Peyer's patch (tissue), 4 donors: Measurements from ENCODE around the gene RNF180. TPM values are rescaled to one million over a fixed set of nuclear protein-coding genes. Genes with fewer than 3 reads are reported as not detected.

Experiments used
- DNase-seq, 3 donors: peaks; one replicate each; pipeline ENCODE4 v3.0.0-alpha.2; 2017 to 2019
- H3K27ac ChIP-seq, 4 donors: fragments of 200-600 bp; sonication (generic); one replicate each; pipeline ENCODE4 v1.5.1; 2016 to 2019
- H3K27me3 ChIP-seq, 2 donors: fragments of 200-600 bp; sonication (generic); one replicate each; pipeline ENCODE4 v1.5.1; 2019
- H3K36me3 ChIP-seq, 3 donors: fragments of 200-600 bp; sonication (generic); one replicate each; pipeline ENCODE4 v1.5.1; 2016 to 2019
- H3K4me1 ChIP-seq, 4 donors: fragments of 200-600 bp; sonication (generic); one replicate each; pipeline ENCODE4 v1.5.1; 2016 to 2019
- H3K4me3 ChIP-seq, 4 donors: fragments of 200-600 bp; sonication (generic); 1 replicate in 3 of 4; 2 replicates in 1 of 4; pipeline ENCODE4 v1.5.1; 2016 to 2019; ENCODE audit warnings: mild to moderate bottlenecking in 1 of 4
- H3K9me3 ChIP-seq, 4 donors: fragments of 200-600 bp; sonication (generic); one replicate each; pipeline ENCODE4 v1.5.1; 2016 to 2019; ENCODE audit warnings: mild to moderate bottlenecking in 1 of 4
- CTCF ChIP-seq, 6 experiments: fragments of 450-650 bp in 4 of 6; fragments of 200-600 bp in 2 of 6; sonication (generic) in 1 of 6; IDR thresholded peaks; one replicate each; pipeline ENCODE4 v1.5.1; 2017 to 2019; ENCODE audit warnings: antibody characterized with exemption in 6 of 6, mild to moderate bottlenecking in 3 of 6, moderate library complexity in 1 of 6
- POLR2A ChIP-seq, 2 donors: fragments of 450-650 bp; IDR thresholded peaks; one replicate each; pipeline ENCODE4 v1.5.1; 2017; ENCODE audit warnings: antibody characterized with exemption in 2 of 2, mild to moderate bottlenecking in 2 of 2, moderate library complexity in 2 of 2
- total RNA-seq, 4 donors: library from RNA; depleted of rRNA; stranded (reverse); fragments of >200 nt; gene quantifications; one replicate each; pipeline ENCODE4 v1.1.0, GENCODE V29; 2016

RNF180 gene
- total RNA-seq, result 1 to 10 TPM; 3.2 to 9.1 (median 4.3) TPM

- Histone ChIP-seq H3K9me3 (no peaks in the 10 kb centered on the region), H3K4me3 (peak within 1 kb of the TSS; percentile 37 to 89 (median 61)), H3K36me3 (no peaks in the 10 kb centered on the region), H3K27me3 (no peaks in the 10 kb centered on the region), H3K27ac (peak within 1 kb of the TSS; percentile 41 to 71 (median 55)), H3K4me1 (peaks cover 0 to 4% (median 0%) of the 10 kb centered on the region in 4 donors)
- DNase-seq, result peak; percentile 15 to 72 (median 52)
- TF ChIP-seq POLR2A (IDR thresholded peaks at IDR 0.05), result no peak
- TF ChIP-seq CTCF (IDR thresholded peaks at IDR 0.05), result no peak
Measured at GRCh38 chr5:64165500-64166200, at the start of gene RNF180. TSS of gene RNF180 (plus strand) at chr5:64165843. CDS start at chr5:64200808, 34,965 bp downstream.

GRCh38 chr5:64125521-64125920, 40.1 kb upstream of the RNF180 start:
- no peaks in the 10 kb centered on the region for H3K36me3 ChIP-seq
- H3K4me3 ChIP-seq, result no peak overlapping the region
- TF ChIP-seq POLR2A (IDR thresholded peaks at IDR 0.05) (no peak), CTCF (IDR thresholded peaks at IDR 0.05) (no peak)
- no peaks in the 10 kb centered on the region for H3K27me3 ChIP-seq
- DNase-seq, result no peak
- no peaks in the 10 kb centered on the region for H3K9me3 ChIP-seq
- no peak overlapping the region for H3K27ac ChIP-seq
- no peaks in the 10 kb centered on the region for H3K4me1 ChIP-seq

- no peak overlapping the region for H3K27ac ChIP-seq
- H3K36me3 ChIP-seq, result no peaks in the 10 kb centered on the region
- no peak for DNase-seq
- H3K9me3 ChIP-seq, result no peaks in the 10 kb centered on the region
- no peak overlapping the region for H3K4me3 ChIP-seq
- TF ChIP-seq POLR2A (IDR thresholded peaks at IDR 0.05) (no peak), CTCF (IDR thresholded peaks at IDR 0.05) (no peak)
- H3K27me3 ChIP-seq, result no peaks in the 10 kb centered on the region
- H3K4me1 ChIP-seq, result no peaks in the 10 kb centered on the region
Measured at GRCh38 chr5:64126202-64126741, 39.4 kb upstream of the RNF180 start.

- Histone ChIP-seq H3K4me3 (no peak overlapping the region), H3K27ac (no peak overlapping the region), H3K36me3 (no peaks in the 10 kb centered on the region), H3K9me3 (no peaks in the 10 kb centered on the region), H3K4me1 (no peaks in the 10 kb centered on the region), H3K27me3 (no peaks in the 10 kb centered on the region)
- no peak for DNase-seq
- TF ChIP-seq POLR2A (IDR thresholded peaks at IDR 0.05), result no peak
- no peak for TF ChIP-seq CTCF (IDR thresholded peaks at IDR 0.05)
Measured at GRCh38 chr5:64140018-64140417, 25.6 kb upstream of the RNF180 start.

- Histone ChIP-seq H3K27me3 (no peaks in the 10 kb centered on the region), H3K4me3 (no peak overlapping the region), H3K27ac (no peak overlapping the region), H3K4me1 (no peaks in the 10 kb centered on the region), H3K9me3 (no peaks in the 10 kb centered on the region), H3K36me3 (no peaks in the 10 kb centered on the region)
- TF ChIP-seq POLR2A (IDR thresholded peaks at IDR 0.05), result no peak
- no peak for TF ChIP-seq CTCF (IDR thresholded peaks at IDR 0.05)
- no peak for DNase-seq
Measured at GRCh38 chr5:64144425-64145215, 21.0 kb upstream of the RNF180 start.
